ENCODE measurements around the gene CDH23. TPM values are rescaled to one million over a fixed set of nuclear protein-coding genes. Genes with fewer than 3 reads are reported as not detected.

The CDH23 gene
- total RNA-seq, 1 experiment from 2014 or later = 7.8 TPM

- Histone ChIP-seq H2AFZ (no peak overlapping the region), H4K20me1 (ENCODE audit: insufficient read depth) (no peaks in the 10 kb centered on the region), H3K4me3 (no peak overlapping the region), H3K36me3 (ENCODE audit: low read depth) (no peaks in the 10 kb centered on the region), H3K4me2 (no peak overlapping the region), H3K27me3 (ENCODE audit: insufficient read depth, low read depth) (no peaks in the 10 kb centered on the region), H3K27ac (no peak overlapping the region), H3F3A (ENCODE audit: insufficient read depth, low read depth) (no peaks in the 10 kb centered on the region; the same call in 1 of the 2 replicates), H3K9me2 (ENCODE audit: insufficient read depth) (no peaks in the 10 kb centered on the region), H3K79me2 (ENCODE audit: low read depth) (no peaks in the 10 kb centered on the region), H3K4me1 (replicated peaks; ENCODE audit: insufficient read depth) (no peaks in the 10 kb centered on the region), H3K9me3 (ENCODE audit: insufficient read depth, low read depth) (no peaks in the 10 kb centered on the region)
- BruUV-seq (replicated peaks) = no TSS peak
- intact Hi-C loops (cut with micrococcal nuclease; ENCODE audit: unreplicated experiment) = no loop called here
- DNase-seq = peak in 1 of 2 experiments; percentile 57
- ChIA-PET CTCF (interaction anchor here (0.5 to 1.1 kb wide), 5 partner anchors 21 to 431 kb away, joined by 3 to 5 read pairs (median 3); no protein-coding TSS in a partner anchor), POLR2A (ENCODE audit: unreplicated experiment) (interaction anchor here (0.6 kb wide), 2 partner anchors 81 to 233 kb away, joined by 4 to 6 read pairs; no protein-coding TSS in a partner anchor)
- TF ChIP-seq EZH2 (IDR thresholded peaks at IDR 0.05; ENCODE audit: low read depth) = no peak
- TF ChIP-seq, protein P1, sequence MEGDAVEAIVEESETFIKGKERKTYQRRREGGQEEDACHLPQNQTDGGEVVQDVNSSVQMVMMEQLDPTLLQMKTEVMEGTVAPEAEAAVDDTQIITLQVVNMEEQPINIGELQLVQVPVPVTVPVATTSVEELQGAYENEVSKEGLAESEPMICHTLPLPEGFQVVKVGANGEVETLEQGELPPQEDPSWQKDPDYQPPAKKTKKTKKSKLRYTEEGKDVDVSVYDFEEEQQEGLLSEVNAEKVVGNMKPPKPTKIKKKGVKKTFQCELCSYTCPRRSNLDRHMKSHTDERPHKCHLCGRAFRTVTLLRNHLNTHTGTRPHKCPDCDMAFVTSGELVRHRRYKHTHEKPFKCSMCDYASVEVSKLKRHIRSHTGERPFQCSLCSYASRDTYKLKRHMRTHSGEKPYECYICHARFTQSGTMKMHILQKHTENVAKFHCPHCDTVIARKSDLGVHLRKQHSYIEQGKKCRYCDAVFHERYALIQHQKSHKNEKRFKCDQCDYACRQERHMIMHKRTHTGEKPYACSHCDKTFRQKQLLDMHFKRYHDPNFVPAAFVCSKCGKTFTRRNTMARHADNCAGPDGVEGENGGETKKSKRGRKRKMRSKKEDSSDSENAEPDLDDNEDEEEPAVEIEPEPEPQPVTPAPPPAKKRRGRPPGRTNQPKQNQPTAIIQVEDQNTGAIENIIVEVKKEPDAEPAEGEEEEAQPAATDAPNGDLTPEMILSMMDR (conservative IDR thresholded peaks at IDR 0.05) = no peak
These were observed 349.8 kb downstream of the CDH23 start for GRCh38 chr10:71746344-71747037.

DNA sequence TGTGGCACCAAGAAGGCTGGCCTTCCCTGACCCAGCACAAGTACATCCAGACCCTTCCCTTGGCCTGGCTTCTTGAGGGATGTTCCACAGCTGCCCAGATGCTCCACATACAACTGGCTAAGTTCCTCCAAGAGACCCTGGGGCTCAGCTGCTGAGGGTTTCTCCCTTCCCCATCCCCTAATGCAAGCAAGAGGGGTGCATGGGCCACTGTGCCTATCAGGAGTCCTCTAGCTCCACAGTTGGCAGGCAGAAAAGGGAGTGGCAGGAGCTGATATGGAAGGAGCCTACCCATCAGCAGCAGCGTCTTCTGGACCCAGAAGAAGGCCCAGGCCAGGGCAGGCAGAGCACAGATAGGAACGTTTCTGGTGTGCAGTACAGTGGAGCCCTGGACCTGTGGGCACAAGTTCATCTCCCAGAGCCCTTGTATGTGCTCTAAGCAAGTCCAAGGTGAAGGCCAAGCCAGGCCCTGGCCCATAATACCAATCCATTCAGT is 350.4 kb downstream of the CDH23 start:
- H3K36me3 ChIP-seq (ENCODE audit: low read depth) = no peaks in the 10 kb centered on the region
- intact Hi-C loops (cut with micrococcal nuclease; ENCODE audit: unreplicated experiment) = no loop called here
- H3K9me3 ChIP-seq (ENCODE audit: insufficient read depth, low read depth) = no peaks in the 10 kb centered on the region
- no peak overlapping the region for H3K27ac ChIP-seq
- no peak for DNase-seq
- no peak for TF ChIP-seq EZH2 (IDR thresholded peaks at IDR 0.05; ENCODE audit: low read depth)
- TF ChIP-seq, protein P1 (conservative IDR thresholded peaks at IDR 0.05) = no peak
- no peak overlapping the region for H3K4me3 ChIP-seq
- CTCF ChIA-PET = interaction anchor here (0.5 to 1.1 kb wide), 4 partner anchors 21 to 432 kb away, joined by 3 to 5 read pairs (median 3); no protein-coding TSS in a partner anchor
- H2AFZ ChIP-seq = no peak overlapping the region
- H3K4me2 ChIP-seq = no peak overlapping the region
- no peaks in the 10 kb centered on the region for H3K4me1 ChIP-seq (replicated peaks; ENCODE audit: insufficient read depth)
- no peaks in the 10 kb centered on the region; the same call in 1 of the 2 replicates for H3F3A ChIP-seq (ENCODE audit: insufficient read depth, low read depth)
- no peaks in the 10 kb centered on the region for H3K79me2 ChIP-seq (ENCODE audit: low read depth)
- H3K9me2 ChIP-seq (ENCODE audit: insufficient read depth) = no peaks in the 10 kb centered on the region
- TSS peak; percentile 12 for BruUV-seq (replicated peaks)
- POLR2A ChIA-PET (ENCODE audit: unreplicated experiment) = interaction anchor here (0.6 kb wide), 2 partner anchors 30 to 82 kb away, joined by 4 to 7 read pairs; no protein-coding TSS in a partner anchor
- no peaks in the 10 kb centered on the region for H3K27me3 ChIP-seq (ENCODE audit: insufficient read depth, low read depth)
- H4K20me1 ChIP-seq (ENCODE audit: insufficient read depth) = no peaks in the 10 kb centered on the region

- Histone ChIP-seq H3K79me2 (ENCODE audit: low read depth) (no peaks in the 10 kb centered on the region), H3K9me2 (ENCODE audit: insufficient read depth) (no peaks in the 10 kb centered on the region), H3F3A (ENCODE audit: insufficient read depth, low read depth) (no peaks in the 10 kb centered on the region; the same call in 1 of the 2 replicates), H3K27ac (no peak overlapping the region), H3K4me3 (no peak overlapping the region), H2AFZ (no peak overlapping the region), H3K27me3 (ENCODE audit: insufficient read depth, low read depth) (no peaks in the 10 kb centered on the region), H3K4me1 (replicated peaks; ENCODE audit: insufficient read depth) (no peaks in the 10 kb centered on the region), H3K4me2 (no peak overlapping the region), H4K20me1 (ENCODE audit: insufficient read depth) (no peaks in the 10 kb centered on the region), H3K36me3 (ENCODE audit: low read depth) (no peaks in the 10 kb centered on the region), H3K9me3 (ENCODE audit: insufficient read depth, low read depth) (no peaks in the 10 kb centered on the region)
- ChIA-PET POLR2A (ENCODE audit: unreplicated experiment) (interaction anchor here (0.6 kb wide), 1 partner anchor 31 kb away, joined by 7 read pairs; no protein-coding TSS in a partner anchor), CTCF (interaction anchor here (0.9 kb wide), 1 partner anchor 20 kb away, joined by 3 read pairs; no protein-coding TSS in a partner anchor)
- no TSS peak for BruUV-seq (replicated peaks)
- TF ChIP-seq EZH2 (IDR thresholded peaks at IDR 0.05; ENCODE audit: low read depth) = no peak
- TF ChIP-seq, protein P1 (conservative IDR thresholded peaks at IDR 0.05) = no peak
- intact Hi-C loops (cut with micrococcal nuclease; ENCODE audit: unreplicated experiment) = no loop called here
- DNase-seq = no peak
These were observed 351.1 kb downstream of the CDH23 start for GRCh38 chr10:71747551-71748523.
